GM21737 (cell line): Measurements from ENCODE around the gene TJAP1.
"Not testable (repeated sequence)": the region's sequence is repeated elsewhere in the genome, so short reads cannot be mapped to it uniquely, and the experiment has no call there.

Experiments used
- ATAC-seq: cut with Tn5 transposase; IDR thresholded peaks from one replicate; pipeline ENCODE4 v1.9.1; 2021; ENCODE audit warnings: mild to moderate bottlenecking, moderate library complexity; ENCODE audit not compliant: unreplicated experiment

The TJAP1 gene

GRCh38 chr6:43452896-43453295 is 24.5 kb upstream of the TJAP1 start:
- ATAC-seq, result no peak

- no peak for ATAC-seq
These were observed 23.5 kb upstream of the TJAP1 start for GRCh38 chr6:43453831-43454230.

GRCh38 chr6:43454290-43454695 is 23.1 kb upstream of the TJAP1 start:
- no peak for ATAC-seq

GRCh38 chr6:43454696-43455530 is 22.5 kb upstream of the TJAP1 start:
- ATAC-seq, result no peak

GRCh38 chr6:43455531-43456428 is 21.6 kb upstream of the TJAP1 start, which contains the start of gene DLK2:
TSS of gene DLK2 (minus strand) at chr6:43455548. CDS start at chr6:43454825, 723 bp downstream.
- no peak for ATAC-seq

- no peak for ATAC-seq
These were observed 19.7 kb upstream of the TJAP1 start for GRCh38 chr6:43457643-43458042.

- not testable (repeated sequence) for ATAC-seq
These were observed 19.2 kb upstream of the TJAP1 start for GRCh38 chr6:43458154-43458553.

- no peak for ATAC-seq
These were observed 17.8 kb upstream of the TJAP1 start for GRCh38 chr6:43459535-43459934.

- no peak for ATAC-seq
These were observed 17.3 kb upstream of the TJAP1 start for GRCh38 chr6:43460032-43460431.

GRCh38 chr6:43461936-43462335 is 15.4 kb upstream of the TJAP1 start:
- ATAC-seq, result no peak

GRCh38 chr6:43464337-43464736 is 13.0 kb upstream of the TJAP1 start:
- no peak for ATAC-seq

GRCh38 chr6:43465948-43466347 is 11.4 kb upstream of the TJAP1 start:
- no peak for ATAC-seq

GRCh38 chr6:43467265-43467664 is 10.1 kb upstream of the TJAP1 start:
- not testable (repeated sequence) for ATAC-seq

GRCh38 chr6:43467752-43468151 is 9.6 kb upstream of the TJAP1 start:
- no peak for ATAC-seq

- ATAC-seq, result no peak
These were observed 9.1 kb upstream of the TJAP1 start for GRCh38 chr6:43468240-43468639.

GRCh38 chr6:43468748-43469681 is 8.4 kb upstream of the TJAP1 start:
- ATAC-seq, result no peak

GRCh38 chr6:43469947-43470346 is 7.4 kb upstream of the TJAP1 start:
- ATAC-seq, result no peak

GRCh38 chr6:43471399-43471798 is 6.0 kb upstream of the TJAP1 start:
- no peak for ATAC-seq

- no peak for ATAC-seq
These were observed 4.9 kb upstream of the TJAP1 start for GRCh38 chr6:43472515-43472914.

- ATAC-seq, result no peak
These were observed 1.9 kb upstream of the TJAP1 start for GRCh38 chr6:43475516-43475915.

GRCh38 chr6:43476746-43477145 is 624 bp upstream of the TJAP1 start:
- no peak for ATAC-seq
